A673 (cell line): ENCODE results near the gene TELO2.

Experiments
- CTCF ChIP-seq: fragments of 300-800, 200-600 bp; sonication (generic); conservative IDR thresholded peaks from 2 replicates; pipeline ENCODE4 v1.5.1; 2017; ENCODE audit warnings: low read depth, mild to moderate bottlenecking, antibody characterized with exemption, low read length, moderate library complexity, mixed read lengths
- EZH2 ChIP-seq: fragments of 200-600 bp; sonication (generic); IDR thresholded peaks from 2 replicates; pipeline ENCODE4 v1.6.1; 2017; ENCODE audit warnings: borderline replicate concordance, low read depth, mild to moderate bottlenecking, mixed read lengths, antibody characterized with exemption, low read length; ENCODE audit not compliant: poor library complexity, severe bottlenecking

GRCh38 chr16:1458336-1458976 lies 34.7 kb upstream of the TELO2 start:
- TF ChIP-seq CTCF (no peak), EZH2 (no peak)
